MM.1S (cell line): ENCODE data around the gene TTLL6.

Experiments used
- CTCF ChIP-seq: fragments of 300-600 bp; sonication (generic); IDR thresholded peaks from 2 replicates; pipeline ENCODE4 v1.5.1; 2016; ENCODE audit warnings: antibody characterized with exemption, low read length, mixed read lengths
- EZH2 ChIP-seq: fragments of 300-600 bp; sonication (generic); optimal IDR thresholded peaks from 2 replicates; pipeline ENCODE3; 2017; ENCODE audit warnings: low read depth, mild to moderate bottlenecking, antibody characterized with exemption, low read length, mixed read lengths

- TF ChIP-seq CTCF (no peak), EZH2 (no peak)
Observed at GRCh38 chr17:48751733-48752398, 65.2 kb downstream of the TTLL6 start.
